H7 (cell line): ENCODE results near the gene ZNF506. TPM values are rescaled to one million over a fixed set of nuclear protein-coding genes. Genes with fewer than 3 reads are reported as not detected.
"Not testable (repeated sequence)": the region's sequence is repeated elsewhere in the genome, so short reads cannot be mapped to it uniquely, and the experiment has no call there.

Experiments
- DNase-seq: peaks from one replicate; pipeline ENCODE4 v3.0.0; 2012
- H3K27me3 ChIP-seq: 2 replicates; pipeline ENCODE4 v1.6.0; 2011; ENCODE audit warnings: mild to moderate bottlenecking, low read length; ENCODE audit not compliant: control insufficient read depth, insufficient read depth
- H3K36me3 ChIP-seq: replicated peaks from 2 replicates; pipeline ENCODE4 v1.5.1; 2011; ENCODE audit warnings: low read length; ENCODE audit not compliant: control insufficient read depth, insufficient read depth
- H3K4me3 ChIP-seq: 2 replicates; pipeline ENCODE4 v1.5.1; 2011; ENCODE audit warnings: low read depth, mild to moderate bottlenecking, control low read depth, low read length, moderate library complexity; ENCODE audit not compliant: insufficient read depth
- total RNA-seq: library from RNA; depleted of rRNA; stranded (reverse); fragments of >200 nt; shearing (Covaris generic); gene quantifications from 2 replicates; pipeline ENCODE4 v1.2.3, GENCODE V29; 2014; rRNA removed

The ZNF506 gene
- total RNA-seq, 1 experiment from 2014 or later, result 0.07 TPM

GRCh38 chr19:19743921-19744320 is 77.6 kb downstream of the ZNF506 start:
- H3K4me3 ChIP-seq, result not testable (repeated sequence)

GRCh38 chr19:19743176-19743575 is 78.4 kb downstream of the ZNF506 start:
- peak; percentile 21 for DNase-seq
- Histone ChIP-seq H3K4me3 (no peak overlapping the region), H3K36me3 (no peaks in the 10 kb centered on the region), H3K27me3 (no peaks in the 10 kb centered on the region)

More at GRCh38 chr19:19743921-19744320, 77.6 kb downstream of the ZNF506 start:
- H3K27me3 ChIP-seq, DNase-seq, H3K36me3 ChIP-seq: not testable (repeated sequence)

DNA sequence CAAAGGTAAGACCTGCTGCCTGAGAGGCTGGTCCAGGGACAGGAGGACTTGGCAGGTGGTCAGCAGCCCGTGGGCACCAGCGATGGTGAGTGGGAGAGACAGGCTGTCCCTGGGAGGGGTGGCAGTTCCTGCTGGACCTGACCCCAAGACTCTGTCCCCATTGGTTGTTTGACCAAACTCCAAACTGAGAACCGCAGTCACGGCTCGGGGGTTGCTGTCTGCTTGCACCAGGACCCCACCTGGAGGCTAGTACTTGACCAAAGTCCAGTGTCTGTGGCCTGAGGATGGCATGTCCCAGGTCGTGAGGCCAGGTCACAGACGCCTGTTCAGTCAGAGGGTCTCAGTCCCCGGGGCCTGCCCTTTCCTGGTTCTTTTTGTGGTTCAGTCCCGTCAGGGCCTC is 78.8 kb downstream of the ZNF506 start:
- Histone ChIP-seq H3K36me3 (no peaks in the 10 kb centered on the region), H3K4me3 (no peak overlapping the region), H3K27me3 (no peaks in the 10 kb centered on the region)
- peak; percentile 17 for DNase-seq

Other genes starting within 250 kb of the ZNF506 start
- 0.94 and 2.7 TPM in 2 replicates for gene PBX4, start 203.1 kb downstream of the ZNF506 start, total RNA-seq
- gene LPAR2, start 193.5 kb downstream of the ZNF506 start, total RNA-seq, result 44.0 and 45.0 TPM in 2 replicates
- 6.6 and 6.7 TPM in 2 replicates for gene GMIP, start 178.1 kb downstream of the ZNF506 start, total RNA-seq
- gene ATP13A1, start 158.1 kb downstream of the ZNF506 start, total RNA-seq, result 36.2 and 40.6 TPM in 2 replicates
- gene ZNF101, start 152.9 kb downstream of the ZNF506 start, total RNA-seq, result 24.1 and 24.9 TPM in 2 replicates
- 2.3 and 4.3 TPM in 2 replicates for gene ZNF14, start 88.6 kb downstream of the ZNF506 start, total RNA-seq
- not detected in 2 replicates for gene ZNF253, start 44.1 kb upstream of the ZNF506 start, total RNA-seq
- gene ZNF93, start 79.2 kb upstream of the ZNF506 start, total RNA-seq, result not detected in 2 replicates
- 2.4 and 4.4 TPM in 2 replicates for gene ZNF682, start 217.8 kb upstream of the ZNF506 start, total RNA-seq